GM19468 (cell line): ENCODE measurements around the gene OSBPL9.
"Not testable (repeated sequence)": the region's sequence is repeated elsewhere in the genome, so short reads cannot be mapped to it uniquely, and the experiment has no call there.

Source experiments
- ATAC-seq: cut with Tn5 transposase; IDR thresholded peaks from one replicate; pipeline ENCODE4 v1.9.1; 2021; ENCODE audit warnings: mild to moderate bottlenecking, moderate library complexity, moderate number of reproducible peaks; ENCODE audit not compliant: unreplicated experiment; ENCODE audit errors: extremely low read depth

OSBPL9 gene

DNA sequence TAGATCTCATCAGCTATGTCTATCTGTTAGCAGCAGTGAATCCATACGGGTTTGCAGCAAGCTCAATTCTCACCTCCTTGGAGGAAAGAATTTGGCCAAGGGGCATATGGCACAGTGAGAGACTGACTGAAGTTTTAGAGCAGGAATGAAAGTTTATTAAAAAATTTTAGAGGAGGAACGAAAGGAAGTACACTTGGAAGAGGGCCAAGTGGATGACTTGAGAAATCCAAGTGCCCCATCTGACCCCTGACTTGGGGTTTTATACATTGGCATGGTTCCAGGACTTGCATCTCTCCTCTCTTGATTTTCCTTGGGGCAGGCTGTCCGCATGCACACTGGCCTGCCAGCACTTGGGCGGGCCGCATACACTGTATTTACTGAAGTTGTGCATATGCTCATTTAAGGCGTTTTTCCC is 9.2 kb upstream of the OSBPL9 start:
- ATAC-seq = no peak

DNA sequence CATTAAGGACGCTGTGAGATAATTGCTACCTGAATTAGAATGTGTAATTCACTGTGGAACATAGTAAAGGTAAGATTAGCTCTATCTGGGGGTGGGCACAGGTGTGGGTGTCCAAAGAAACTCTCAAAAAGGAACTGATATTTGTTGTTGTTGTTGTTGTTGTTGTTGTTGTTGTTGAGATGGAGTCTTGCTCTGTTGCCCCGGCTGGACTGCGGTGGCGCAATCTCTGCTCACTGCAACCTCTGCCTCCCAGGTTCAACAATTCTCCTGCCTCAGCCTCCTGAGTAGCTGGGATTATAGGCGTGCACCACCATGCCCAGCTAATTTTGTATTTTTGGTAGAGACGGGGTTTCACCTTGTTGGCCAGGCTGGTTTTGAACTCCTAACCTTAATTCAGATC is 6.8 kb upstream of the OSBPL9 start:
- not testable (repeated sequence) for ATAC-seq

DNA sequence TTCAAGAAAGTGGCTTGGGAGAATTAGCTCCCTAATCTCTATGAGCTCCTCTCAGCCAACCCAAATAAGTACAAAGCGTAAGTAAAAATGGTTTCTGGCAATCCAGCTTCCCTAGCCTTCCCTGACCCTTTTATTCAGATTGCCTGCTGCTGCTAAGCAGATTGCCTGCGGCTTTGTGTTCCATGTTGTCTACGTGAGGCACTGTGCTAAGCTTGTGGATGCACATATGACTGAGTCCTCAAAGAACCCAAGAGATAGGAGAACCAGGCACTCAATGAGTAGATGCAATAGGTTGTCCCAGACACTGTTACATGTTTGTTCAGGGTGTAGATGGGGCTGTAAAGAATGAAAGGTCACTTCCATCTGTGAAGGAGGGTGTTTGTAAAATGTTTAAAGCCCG is 6.3 kb upstream of the OSBPL9 start:
- ATAC-seq = no peak

DNA sequence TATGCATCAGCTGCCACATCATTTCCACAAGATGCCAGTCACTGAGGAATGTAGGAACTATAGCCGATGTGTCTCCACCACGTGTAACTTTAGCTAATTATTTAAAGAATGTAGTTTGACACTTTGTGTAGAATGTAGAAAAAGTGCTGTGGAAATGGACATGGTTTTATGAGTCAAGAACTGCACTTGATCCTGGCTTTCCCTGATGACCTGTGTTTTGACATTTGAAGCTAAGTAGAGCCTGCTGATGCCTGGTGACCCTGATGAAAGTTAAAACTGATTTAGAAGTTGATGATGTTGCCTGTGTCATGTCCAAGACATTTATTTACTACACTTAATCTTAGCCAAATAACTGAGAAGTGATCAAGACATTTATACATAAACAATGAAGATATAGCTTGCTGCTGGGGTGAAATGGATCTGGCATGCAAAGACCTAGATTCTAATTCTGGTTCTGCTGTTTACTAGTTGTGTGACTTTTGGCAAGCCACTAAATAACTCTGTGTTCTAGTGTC is 4.4 kb upstream of the OSBPL9 start:
- no peak for ATAC-seq

DNA sequence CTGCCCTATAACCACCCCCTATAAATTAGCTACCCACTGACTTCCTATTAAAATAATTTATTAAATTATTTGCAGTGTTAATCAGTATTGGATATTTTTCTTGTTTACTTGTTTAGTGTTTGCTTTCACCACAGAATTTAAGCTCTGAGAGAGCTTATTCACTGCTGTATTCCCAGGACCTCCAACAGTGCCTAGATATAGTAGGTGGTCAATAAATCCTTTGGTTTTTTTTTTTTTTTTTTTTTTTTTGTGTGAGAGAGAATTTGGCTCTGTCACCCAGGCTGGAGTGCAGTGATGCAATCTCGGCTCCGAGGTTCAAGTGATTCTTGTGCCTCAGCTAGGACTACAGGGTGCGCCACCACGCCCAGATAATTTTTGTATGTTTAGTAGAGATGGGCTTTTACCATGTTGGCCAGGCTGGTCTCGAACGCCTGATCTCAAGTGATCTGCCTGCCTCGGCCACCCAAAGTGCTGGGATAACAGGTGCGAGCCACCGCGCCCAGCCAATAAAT is 1.1 kb upstream of the OSBPL9 start:
- no peak for ATAC-seq

DNA sequence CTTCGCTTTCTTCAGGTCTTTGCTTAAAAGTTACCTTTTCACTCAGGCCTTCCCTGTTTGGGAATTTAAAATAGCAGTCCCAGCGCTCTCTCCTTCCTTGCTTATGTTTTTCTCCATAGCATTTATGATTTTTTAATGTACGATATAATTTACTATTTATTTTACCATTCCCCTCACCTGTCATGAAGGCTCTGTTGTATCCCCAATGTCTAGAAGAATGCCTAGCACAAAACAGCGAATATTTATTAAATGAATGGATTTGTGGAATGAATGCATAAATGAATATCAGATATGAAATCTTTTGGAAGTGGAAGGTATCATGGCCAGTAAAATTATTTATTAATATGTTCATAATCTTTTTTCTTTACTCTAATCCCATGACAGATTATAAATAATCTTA is 402 bp upstream of the OSBPL9 start:
- ATAC-seq = no peak

DNA sequence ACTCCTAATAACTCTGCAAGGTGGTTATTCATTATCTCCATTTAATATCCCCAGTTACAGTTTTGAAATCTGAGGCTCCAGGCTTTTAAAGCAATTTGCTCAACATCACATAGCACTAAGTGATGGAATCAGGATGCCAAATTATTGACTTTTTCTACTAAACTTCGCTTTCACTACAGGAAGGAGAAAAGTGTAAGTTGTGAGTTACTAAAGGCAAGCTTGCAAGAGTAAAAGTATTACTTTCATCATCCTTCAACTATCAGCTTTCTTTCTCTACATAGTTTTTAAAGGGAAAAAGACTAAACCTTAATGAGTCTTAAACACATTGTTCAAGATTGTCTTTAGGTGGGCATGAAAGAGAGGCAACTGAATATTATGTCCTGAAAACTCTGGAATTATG is 1.8 kb downstream of the OSBPL9 start:
- no peak for ATAC-seq

DNA sequence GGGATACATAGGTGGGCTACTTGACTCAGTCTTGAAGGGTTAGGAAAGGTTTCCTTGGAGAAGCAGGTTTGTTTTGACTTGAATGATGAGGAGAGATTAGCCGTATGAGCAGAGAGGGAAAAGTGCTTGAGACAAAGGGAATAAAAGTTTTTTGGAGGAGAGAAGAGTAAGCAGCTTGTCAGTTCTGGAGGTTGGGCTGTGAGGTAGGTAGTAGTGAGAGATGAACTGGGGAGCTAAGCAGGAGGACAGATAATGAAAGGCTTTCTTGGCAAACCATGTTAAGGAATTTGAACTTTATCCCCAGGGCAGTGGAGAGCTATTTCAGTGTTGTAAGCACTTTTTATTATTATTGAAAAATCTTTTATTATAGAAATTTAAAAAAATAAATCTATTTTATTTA is 3.6 kb downstream of the OSBPL9 start:
- no peak for ATAC-seq

DNA sequence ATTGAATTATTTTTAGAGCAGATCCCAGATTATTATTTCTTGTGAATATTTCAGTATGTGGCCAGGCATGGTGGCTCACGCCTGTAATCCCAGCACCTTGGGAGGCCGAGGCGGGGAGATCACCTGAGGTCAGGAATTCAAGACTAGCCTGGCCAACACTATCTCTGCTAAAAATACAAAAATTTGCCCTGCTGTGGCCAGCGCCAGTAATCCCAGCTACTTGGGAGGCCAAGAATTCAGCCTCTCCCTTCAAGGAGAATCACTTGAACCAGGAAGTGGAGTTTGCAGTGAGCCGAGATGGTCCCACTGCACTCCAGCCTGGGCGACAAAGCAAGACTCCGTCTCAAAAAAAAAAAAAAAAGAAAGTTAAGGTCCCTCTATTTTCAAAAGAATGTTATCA is 4.3 kb downstream of the OSBPL9 start:
- ATAC-seq = no peak

DNA sequence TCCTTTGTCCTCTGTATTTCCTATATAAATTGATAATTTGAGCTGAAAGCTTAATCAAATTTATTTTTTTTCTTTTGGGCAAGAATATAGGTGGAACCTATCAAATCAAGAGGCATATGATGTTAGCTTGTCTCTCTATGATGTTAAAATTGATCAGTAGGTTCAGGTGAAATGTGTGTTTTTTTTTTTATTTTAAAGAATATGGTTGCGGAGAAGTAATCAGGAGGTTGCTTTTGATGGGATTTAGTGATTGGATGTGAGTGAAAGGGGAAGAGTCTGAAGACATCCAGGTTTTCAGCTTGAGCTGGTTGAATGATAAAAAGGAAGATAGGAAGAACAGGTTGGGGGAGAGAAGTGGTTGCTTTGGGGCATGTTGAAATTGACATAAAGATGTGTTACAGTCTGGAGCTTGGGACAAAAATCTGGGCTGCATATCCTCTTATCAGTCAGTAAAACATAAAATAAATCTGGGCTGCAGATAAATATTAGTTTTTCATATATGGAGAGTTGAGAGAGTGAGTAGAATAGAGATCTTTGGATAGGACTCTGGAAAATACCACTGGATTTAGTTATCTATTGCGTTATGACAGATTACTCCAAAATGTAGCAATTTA is 5.1 kb downstream of the OSBPL9 start:
- ATAC-seq = no peak

DNA sequence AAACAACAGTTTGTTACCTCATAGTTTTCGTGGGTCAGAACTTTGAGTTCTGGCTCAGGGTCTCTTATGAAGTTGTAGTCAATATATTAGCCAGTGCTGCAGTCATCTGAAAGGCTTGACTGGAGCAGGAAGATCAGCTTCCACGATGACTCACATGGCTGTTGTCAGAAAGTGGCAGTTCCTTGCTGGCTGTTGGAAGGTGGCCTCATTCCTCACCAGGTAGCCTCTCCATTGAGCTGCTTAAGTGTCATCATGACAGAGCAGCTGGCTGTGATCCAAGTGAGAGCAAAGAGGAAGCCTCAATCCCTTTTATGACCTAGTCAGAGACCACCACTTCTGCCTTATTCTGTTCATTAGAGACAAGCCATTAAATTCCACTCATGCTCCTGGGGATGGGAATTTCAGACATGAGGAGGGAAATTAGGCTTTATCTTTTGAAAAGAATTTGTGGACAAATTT is 5.6 kb downstream of the OSBPL9 start:
- no peak for ATAC-seq

DNA sequence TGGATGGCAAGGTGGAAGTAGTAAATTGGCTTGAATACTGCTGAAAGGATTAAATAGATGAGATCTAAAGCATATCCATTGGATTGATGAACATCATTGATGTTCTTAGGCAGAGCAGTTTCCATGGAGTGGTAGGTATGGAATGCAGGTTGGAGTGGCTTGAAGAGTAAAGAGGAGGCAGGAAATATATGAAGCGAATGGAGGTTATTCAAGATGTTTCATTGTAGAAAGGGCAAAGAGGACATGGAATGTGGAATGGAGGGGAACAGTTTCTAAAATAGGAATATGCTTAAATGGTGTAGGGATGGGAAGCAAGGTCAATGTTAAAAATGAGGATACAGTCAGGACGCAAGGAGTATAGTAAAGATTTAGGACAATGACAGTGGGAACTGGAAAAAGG is 6.1 kb downstream of the OSBPL9 start:
- no peak for ATAC-seq

DNA sequence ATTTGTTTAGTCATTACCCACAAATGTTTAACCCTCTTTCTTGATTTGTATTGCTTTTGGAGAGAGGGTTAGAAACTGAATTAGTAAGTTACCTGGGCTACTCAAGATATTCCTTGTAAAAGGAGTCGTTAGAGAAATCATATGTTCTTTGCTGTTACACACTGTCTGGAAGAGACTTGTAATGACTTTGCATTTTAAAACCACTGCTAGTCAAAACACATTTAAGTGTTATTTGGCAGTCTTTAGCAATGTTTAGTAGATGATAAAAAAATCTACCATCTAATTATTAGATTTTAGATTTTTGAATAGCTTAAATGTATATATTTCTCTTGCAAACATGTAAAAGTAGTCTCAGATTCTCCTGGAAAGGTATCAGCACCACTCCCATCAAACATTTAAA is 6.6 kb downstream of the OSBPL9 start:
- ATAC-seq = no peak

DNA sequence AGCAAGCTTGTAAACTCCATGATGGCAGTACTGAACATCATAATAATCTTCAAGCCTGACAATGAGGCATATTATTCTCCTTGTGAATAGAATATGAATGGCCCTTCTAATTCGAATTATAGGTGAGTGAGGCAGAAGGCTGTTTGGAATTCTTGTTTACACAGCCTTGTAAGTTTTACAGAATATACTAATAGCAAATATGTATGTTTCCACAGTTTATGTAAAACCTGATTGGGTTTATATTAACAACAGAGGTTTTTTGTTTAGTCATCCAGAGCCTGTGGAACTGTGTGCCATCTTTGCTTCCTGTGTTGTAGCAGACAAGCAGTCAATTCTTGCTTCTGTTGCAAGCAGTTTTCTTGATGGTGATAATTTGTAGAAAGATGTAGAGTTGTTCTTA is 8.0 kb downstream of the OSBPL9 start:
- no peak for ATAC-seq

DNA sequence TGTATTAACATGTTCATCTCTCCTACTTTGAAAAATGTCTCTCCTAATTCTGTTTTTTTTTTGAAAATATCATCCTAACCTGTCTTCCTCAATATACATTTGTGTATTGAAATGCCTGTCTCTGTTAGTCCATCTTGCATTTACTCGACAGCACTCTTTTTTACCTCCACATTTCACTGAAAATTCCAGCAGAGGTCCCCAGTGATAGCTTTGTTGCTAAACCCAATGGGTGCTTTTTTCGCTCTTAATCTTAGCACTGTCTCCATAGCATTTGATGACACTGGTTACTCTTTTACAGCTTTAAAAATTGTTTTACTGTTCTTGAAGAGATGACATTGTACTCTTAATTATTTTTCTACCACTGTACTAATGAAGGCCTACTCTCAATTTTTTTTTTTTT is 10.8 kb downstream of the OSBPL9 start:
- no peak for ATAC-seq

DNA sequence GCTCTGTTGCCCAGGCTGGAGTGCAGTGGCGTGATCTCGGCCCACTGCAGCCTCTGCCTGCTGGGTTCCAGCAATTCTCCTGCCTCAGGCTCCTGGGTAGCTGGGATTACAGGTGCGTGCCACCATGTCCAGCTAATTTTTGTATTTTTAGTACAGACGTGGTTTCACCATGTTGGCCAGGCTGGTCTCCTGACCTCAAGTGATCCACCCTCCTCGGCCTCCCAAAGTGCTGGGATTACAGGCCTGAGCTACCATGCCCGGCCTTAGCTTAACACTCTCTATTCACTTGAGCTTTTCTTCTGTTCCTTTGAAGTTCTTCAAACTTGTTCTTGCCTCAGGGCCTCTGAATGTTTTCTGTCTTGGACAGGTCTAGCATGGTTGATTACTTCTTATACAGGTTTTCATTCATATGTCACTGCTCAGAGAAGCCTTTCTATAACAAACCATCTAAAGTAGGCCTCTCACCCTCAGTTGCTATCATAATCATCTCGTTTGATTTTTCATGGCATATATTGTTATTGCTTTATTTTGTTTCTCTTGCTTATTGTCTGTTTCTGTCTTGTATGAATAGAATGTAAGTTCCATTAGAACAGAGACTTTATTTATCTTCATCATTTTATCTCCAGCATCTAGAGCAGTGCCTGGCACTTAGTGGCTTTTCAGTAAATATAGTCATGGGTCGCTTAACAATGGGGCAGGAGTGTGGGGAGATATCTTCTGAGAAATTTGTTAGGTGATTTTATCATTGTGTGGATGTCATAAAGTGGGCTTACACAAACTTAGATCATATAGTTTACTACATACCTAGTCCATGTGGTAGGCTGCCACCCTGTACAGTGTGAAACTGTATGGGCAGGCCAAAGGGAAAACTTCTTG is 12.1 kb downstream of the OSBPL9 start:
- ATAC-seq = no peak

DNA sequence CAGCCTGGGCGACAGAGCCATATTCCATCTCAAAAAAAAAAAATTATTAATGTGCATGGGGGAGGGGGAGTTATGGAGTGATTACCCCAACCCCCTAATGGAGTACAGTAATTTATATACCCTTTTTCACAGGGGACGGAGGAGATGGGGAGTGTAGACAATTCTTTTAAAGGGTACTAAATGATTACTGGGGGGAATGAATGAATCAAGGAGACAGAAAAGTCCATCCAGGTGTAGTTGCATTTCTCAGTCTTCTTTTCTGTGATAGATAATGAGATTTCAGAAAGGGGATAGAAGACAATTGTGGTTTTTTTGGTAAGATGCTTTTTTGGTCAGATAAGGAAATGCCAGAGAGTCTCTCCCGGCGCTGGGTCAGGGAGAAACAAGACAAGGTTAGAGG is 13.0 kb downstream of the OSBPL9 start:
- ATAC-seq = no peak

DNA sequence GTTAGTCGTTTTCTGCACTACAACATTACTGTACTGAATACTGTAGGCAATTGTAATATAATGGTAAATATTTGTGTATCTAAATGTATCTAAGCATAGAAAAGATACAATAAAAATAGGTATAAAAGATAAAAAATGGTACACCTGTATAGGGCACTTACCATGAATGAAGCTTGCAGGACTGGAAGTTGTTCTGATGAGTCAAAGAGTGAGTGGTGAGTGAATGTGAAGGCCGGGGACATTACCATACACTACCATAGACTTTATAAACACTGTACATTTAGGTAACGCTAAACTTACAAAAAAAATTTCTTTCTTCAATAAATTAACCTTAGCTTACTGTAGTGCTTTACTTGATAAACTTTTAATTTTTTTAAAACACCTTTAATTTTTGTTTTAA is 13.5 kb downstream of the OSBPL9 start:
- ATAC-seq = no peak

DNA sequence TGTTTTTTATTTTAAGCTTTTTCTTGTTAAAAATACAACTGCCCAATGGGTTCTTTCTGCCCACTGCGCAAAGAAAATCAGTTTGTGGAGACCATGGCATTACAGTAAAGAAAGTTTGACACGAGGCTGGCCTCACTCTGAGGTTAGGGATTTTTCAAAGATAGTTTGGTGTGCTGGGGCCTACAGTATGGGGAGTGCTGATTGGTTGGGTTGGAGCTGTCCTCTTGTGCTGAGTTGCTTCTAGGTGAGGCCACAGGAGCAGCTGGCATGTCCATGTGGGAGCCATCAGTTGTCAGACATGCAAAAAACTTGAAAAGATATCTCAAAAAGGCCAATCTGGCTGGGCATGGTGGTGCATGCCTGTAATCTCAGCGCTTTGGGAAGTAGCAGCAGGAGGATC is 14.0 kb downstream of the OSBPL9 start:
- no peak for ATAC-seq

DNA sequence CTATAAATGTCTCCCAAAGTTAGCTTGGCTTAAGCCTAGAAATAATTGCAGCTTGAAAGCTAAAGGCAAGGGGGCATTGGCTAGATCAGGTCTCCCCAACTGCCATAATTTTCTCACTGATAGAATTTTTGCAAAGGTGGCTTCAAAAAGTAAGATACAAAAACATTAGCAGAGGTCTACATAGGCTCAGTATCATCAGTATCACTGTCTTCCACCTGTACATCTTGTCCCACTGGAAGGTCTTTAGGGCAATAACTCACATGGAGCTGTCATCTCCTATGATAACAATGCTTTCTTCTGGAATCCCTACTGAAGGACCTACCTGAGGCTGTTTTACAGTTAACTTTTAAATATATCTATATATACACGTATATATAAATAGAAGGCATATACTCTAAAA is 14.9 kb downstream of the OSBPL9 start:
- no peak for ATAC-seq

DNA sequence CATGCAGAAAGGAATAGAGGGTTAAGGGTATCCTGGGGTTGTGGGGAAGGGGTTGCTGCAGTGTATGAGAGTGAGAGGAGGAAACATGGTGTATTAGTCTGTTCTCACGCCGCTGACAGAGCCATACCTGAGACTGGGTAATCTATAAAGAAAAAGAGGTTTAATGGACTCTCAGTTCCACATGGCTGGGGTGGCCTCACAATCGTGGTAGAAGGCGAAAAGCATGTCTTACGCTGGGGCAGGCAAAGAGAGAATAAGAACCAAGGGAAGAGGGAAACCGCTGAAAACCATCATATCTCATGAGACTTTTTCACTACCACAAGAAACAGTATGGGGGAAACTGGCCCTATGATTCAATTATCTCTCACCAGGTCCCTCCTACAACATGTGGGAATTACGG is 17.7 kb downstream of the OSBPL9 start:
- ATAC-seq = no peak
